CD4-positive, alpha-beta T cell treated with Interleukin-4 for 1 hour (primary cell): ENCODE results near the gene BTBD6.
"Not testable (repeated sequence)": the region's sequence is repeated elsewhere in the genome, so short reads cannot be mapped to it uniquely, and the experiment has no call there.

ENCODE experiments used
- DNase-seq, 2 donors: peaks; one replicate each; pipeline ENCODE4 v3.0.0-alpha.2; 2020 to 2022

The BTBD6 gene

GRCh38 chr14:105274637-105275036, 26.3 kb downstream of the BTBD6 start:
- no peak for DNase-seq

DNA sequence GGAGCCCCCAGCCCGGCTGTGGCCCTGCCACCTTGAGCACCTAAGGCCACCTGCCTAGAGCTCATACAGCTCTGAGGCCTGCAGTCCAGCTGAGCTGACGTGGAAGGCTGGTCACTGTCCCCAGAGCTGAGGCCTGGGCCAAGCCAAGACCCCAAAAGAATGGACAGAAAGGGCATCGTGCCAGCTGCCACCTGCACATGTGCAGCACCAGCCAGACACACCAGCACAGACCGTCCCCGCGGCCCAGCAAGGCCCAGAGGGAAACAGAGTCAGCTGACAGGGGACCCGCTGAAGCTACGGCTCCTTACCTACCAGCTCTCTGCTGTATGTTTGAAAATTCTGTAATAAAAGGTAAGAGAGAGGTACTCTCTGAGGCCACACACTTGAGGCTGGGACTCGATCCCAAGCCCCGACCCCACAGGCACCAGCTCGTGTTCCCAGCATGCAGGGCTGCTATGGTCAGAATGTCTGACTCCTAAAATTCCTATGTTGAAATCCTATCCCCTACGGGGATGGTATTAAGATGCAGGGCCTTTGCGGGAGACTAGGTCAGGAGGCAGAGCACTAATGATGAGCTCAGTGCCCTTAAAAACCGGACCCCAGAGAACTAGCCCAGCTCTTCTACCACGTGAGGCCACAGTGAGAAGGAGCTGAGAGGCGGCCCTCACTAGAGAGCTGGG, 27.1 kb downstream of the BTBD6 start:
- DNase-seq: no peak

GRCh38 chr14:105277448-105277847, 29.1 kb downstream of the BTBD6 start:
- not testable (repeated sequence) for DNase-seq

- DNase-seq: no peak
Measured at GRCh38 chr14:105279642-105280361, 31.5 kb downstream of the BTBD6 start.

- DNase-seq: no peak
Measured at GRCh38 chr14:105280525-105280924, 32.2 kb downstream of the BTBD6 start.

- peak in 1 of 2 donors; percentile 50 for DNase-seq
Measured at GRCh38 chr14:105281371-105282097, 33.2 kb downstream of the BTBD6 start.

GRCh38 chr14:105282098-105282725, 33.9 kb downstream of the BTBD6 start:
- no peak for DNase-seq

DNA sequence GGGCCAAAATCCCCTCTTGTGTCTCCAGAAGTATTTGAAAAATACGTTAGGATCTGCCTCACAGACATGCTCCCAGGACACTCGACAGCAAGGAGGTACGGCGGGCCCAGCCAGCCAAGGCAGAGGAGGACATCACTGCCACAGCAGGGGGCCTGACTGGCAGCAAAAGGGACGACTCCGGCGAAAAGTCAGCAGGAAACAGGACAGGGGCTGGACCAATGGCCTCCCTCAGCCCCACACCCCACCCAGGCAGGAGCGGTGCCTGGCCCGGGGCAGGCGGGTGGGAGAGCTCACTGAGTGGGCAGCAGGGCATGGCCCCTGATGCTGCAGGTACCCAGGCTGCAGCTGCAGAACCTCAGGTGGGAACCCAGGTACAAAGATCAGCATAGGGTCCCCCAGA, 34.7 kb downstream of the BTBD6 start:
- DNase-seq: no peak

GRCh38 chr14:105283899-105284298, 35.6 kb downstream of the BTBD6 start:
- DNase-seq: no peak

DNA sequence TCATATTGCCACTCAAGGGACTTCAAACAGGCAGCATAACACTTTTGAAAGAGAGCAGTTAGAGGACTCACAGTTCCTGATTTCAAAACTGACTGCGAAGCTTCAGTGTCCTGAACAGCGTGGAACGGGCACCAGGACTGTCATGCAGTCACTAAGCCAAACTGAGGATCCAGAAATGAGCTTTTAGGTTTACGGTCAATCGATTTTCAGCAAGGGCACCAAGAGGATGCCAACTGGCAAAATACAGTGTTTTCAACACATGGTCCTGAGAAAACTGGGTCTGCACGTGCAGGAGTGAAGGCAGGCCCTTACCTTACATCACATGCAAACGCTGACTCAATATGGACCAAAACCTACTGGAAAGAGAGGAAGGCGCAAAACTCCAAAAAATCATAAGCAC, 36.8 kb downstream of the BTBD6 start:
- no peak for DNase-seq

DNA sequence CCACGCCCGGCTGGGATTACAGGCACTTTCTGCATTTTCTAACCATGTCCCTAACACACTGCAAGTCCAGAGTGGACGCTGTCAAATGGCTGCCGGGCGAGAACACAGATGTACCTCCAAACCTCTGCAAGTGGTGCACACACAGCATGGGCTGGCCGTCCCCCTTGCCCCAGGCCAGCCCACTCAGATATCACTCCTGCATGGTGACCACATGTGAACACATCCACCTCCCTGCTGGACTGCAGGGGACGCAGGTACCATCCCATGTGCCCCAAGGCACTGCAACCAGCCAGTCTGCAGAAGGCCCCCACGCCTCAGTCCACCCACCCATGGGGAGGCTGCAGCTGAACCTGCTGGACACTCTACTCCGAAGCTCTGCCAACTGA, 38.4 kb downstream of the BTBD6 start:
- DNase-seq: no peak

DNA sequence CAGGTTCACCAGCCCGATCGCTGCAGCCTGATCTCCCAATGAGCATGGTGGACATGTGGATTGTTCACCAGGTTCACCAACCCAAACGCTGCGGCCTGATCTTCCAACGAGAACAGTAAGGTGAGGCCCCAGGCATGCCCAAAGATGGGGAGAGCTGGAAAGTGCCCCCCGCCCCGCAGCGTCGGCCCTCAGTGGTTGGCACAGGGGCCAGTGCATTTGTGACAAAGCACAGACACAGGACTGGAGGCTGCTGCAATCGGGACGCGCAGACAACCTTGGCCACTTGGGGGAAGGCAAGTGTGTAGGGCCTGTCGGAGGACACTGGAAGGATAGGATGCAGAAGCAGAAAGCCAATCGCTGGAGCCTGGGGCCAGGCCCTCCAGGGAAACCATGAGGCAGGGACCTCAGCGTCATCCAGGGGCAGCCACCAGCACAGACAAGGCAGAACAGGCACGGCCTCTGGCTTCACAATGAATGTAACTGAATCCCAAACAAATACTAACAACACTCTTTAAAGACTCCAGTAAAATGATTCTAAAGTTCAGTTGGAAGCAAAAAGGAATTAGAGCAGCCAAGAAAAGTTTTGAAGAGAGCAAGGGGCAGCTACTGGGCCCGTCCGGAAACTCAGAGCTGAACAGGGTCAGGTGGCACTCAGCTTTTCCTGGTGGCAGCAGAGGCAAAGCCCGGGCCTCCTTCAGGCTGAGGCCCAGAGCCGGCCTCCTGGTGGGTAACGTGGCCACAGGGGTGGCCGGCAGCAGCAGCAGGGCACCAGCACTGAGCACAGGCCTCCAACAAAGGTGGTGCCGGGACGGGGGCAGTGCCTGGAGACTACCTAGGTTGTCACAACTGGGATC, 39.1 kb downstream of the BTBD6 start:
- no peak for DNase-seq

GRCh38 chr14:105288936-105289335, 40.6 kb downstream of the BTBD6 start:
- not testable (repeated sequence) for DNase-seq

DNA sequence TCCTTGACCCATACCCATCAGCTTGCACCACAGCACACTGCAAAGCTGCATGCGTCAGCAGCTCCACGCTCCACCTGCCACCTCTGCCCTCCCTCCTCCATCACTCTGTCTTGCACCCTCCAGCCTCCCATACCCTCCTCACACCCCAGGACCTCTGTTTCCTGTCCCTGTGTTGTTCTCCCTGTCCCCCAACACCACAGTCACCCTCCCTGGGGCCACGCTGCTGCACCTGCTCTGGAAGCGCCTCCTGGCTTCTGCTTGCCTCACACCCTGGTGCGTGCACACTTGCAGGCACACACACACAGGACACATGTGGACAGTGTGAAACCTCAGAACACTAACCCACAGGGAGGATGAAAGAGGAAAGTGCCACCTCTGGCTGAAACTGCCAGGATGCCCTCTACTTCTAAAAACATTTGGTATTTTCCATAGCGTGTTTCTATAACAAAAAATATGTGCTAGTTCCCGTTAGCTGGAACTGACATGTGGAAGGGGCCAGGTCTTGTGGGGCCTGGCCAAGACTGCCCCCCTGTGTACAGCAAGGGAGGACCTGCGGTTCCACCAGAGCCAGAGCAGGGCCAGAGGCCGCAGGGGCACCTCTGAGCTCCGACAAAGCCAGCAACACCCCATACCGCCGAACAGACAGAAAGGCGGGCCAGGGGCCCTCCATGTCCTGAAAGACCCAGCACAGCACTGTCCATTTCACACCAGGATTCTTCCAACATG, 42.5 kb downstream of the BTBD6 start:
- DNase-seq: peak; percentile 23 to 32

DNA sequence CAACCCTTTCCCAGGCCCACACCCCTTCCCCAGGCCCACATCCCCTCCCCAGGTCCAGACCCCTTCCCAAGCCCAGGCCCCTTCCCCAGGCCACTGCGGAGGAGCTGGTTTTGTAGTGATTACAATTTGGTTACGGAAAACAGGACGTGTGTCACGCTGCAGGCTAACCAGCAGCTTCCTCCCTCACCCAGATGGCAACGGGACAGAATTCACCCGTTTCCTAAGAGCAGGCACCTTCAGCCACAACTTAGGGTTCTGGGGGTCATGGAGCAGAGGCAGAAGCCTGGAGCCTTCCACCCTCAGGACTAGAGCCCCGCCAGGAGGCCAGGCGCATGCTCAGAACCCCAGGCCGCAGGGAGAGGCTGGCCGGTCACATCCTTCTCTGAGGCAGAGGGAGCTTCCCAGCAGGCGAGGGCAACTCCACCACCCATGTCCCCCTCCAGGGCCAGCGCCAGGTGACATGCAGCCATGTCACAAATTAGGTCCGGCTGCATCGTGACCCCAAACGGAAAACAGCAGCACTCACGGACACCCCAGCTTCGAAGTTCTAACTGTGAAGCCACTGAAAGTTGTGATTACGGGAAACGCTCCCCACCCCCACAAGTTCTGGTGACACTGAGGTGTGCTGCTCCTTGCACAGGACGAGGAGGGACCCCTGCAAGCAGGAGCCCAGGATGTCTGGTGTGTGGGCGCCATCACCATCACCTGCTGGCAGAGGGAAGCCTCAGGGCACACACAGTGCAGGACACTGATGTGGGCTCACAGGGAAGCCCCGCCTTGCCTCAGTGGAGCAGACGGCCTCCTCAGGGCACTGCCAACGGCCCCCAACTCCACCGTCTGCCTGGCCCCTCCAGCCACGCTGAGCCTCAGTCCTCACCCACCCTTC, 44.7 kb downstream of the BTBD6 start:
- peak; percentile 15 to 36 for DNase-seq

DNA sequence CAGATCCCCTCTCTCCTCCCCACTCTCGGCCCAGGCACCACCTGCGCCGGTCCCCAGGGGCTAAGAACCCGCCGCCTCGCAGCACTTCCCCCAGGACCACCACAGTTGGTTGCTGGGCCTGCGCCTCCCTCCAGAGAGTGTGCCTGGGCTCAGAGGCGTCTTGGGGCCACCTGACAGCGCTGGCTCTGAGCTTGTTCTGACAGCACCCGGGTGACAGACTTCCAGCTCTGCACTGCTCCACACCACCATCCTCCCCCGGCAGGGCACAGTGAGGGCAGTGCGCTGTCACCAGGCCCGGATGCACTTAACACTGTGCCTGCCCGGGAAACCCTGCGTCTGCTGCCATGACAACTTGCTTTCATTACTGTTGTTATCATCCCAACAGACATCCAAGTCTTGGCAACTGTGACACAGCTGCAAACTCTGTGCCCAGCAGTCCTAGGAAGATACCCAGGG, 45.8 kb downstream of the BTBD6 start:
- peak; percentile 75 to 83 for DNase-seq

DNA sequence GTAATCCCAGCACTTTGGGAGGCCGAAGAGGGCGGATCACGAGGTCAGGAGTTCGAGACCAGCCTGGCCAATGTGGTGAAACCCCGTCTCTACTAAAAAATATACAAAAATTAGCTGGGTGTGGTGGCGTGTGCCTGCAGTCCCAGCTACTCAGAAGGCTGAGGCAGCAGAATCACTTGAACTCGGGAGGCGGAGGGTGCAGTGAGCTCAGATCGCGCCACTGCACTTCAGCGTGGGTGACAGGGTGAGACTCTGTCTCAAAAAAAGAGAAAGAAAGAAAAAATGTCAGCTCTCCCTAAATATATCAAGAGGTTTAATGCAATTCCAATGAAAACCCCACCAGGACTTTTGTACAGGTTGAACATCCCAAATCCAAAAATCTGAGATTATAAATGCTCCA, 49.0 kb downstream of the BTBD6 start:
- DNase-seq: not testable (repeated sequence)

- no peak for DNase-seq
Measured at GRCh38 chr14:105299654-105300541, 51.6 kb downstream of the BTBD6 start.
